Endothelial cell of umbilical vein (primary cell): ENCODE data around the gene NAP1L5. TPM values are rescaled to one million over a fixed set of nuclear protein-coding genes. Genes with fewer than 3 reads are reported as not detected.

Experiments used
- BruUV-seq: library from RNA; stranded (reverse); fragments of 400-500 nt; replicated peaks from 2 replicates; lab custom pipeline; 2021; lab: Mats Ljungman, UMichigan
- CTCF ChIA-PET: fragments of 300-600, 350-600 bp; sonication (Branson Sonifier 250); formaldehyde crosslinking; loops from one replicate; lab custom pipeline; 2021; ENCODE audit warnings: antibody characterized with exemption, inconsistent platforms; lab: Charles Lee
- POLR2A ChIA-PET: fragments of 300-600, 350-600 bp; sonication (Branson Sonifier 250); formaldehyde crosslinking; loops from one replicate; lab custom pipeline; 2021; ENCODE audit warnings: antibody characterized with exemption, inconsistent platforms; lab: Charles Lee
- DNase-seq: peaks from one replicate; pipeline ENCODE4 v3.0.0-alpha.2; 2011; ENCODE audit warnings: low read depth, low spot score
- FAIRE-seq: peaks from 2 replicates; lab custom pipeline; 2011; peaks lifted over from hg19 to GRCh38; lab: Jason Lieb, UNC
- H2AFZ ChIP-seq: 2 replicates; pipeline ENCODE4 v1.6.0; 2012; ENCODE audit warnings: low read depth, low read length, control low read depth, inconsistent platforms
- H3K27ac ChIP-seq: 2 replicates; pipeline ENCODE4 v1.5.1; 2011; ENCODE audit warnings: low read depth, mild to moderate bottlenecking, control low read depth, low read length, moderate library complexity; ENCODE audit not compliant: insufficient read depth
- H3K27me3 ChIP-seq, 2 experiments: 2 replicates each; pipeline versions ENCODE4 v1.6.0 to v1.6.1; 2011; ENCODE audit warnings: low read length in 2 of 2, mixed read lengths in 1 of 2; ENCODE audit not compliant: control insufficient read depth in 2 of 2, insufficient read depth in 2 of 2
- H3K36me3 ChIP-seq, 2 experiments: 2 replicates in 1 of 2; 3 replicates in 1 of 2; pipeline ENCODE4 v1.5.1; 2011; ENCODE audit warnings: low read length in 2 of 2, mild to moderate bottlenecking in 1 of 2, moderate library complexity in 1 of 2; ENCODE audit not compliant: control insufficient read depth in 2 of 2, insufficient read depth in 2 of 2; ENCODE audit errors: extremely low read depth in 1 of 2
- H3K4me1 ChIP-seq: 3 replicates; pipeline ENCODE4 v1.5.1; 2011; ENCODE audit warnings: mild to moderate bottlenecking, low read length; ENCODE audit not compliant: control insufficient read depth, insufficient read depth; ENCODE audit errors: extremely low read depth
- H3K4me2 ChIP-seq: 2 replicates; pipeline ENCODE4 v1.6.1; 2011; ENCODE audit warnings: low read length, control low read depth, mixed read lengths; ENCODE audit not compliant: insufficient read depth
- H3K4me3 ChIP-seq, 3 experiments: fragments of 200-600 bp in 1 of 3; sonication (generic), shearing (Covaris generic) in 1 of 3; replicated peaks in 1 of 3; 2 replicates each; pipeline ENCODE4 v1.5.1; 2011 to 2016; ENCODE audit warnings: control low read depth in 3 of 3, low read length in 3 of 3, mild to moderate bottlenecking in 2 of 3, inconsistent platforms in 1 of 3, low read depth in 1 of 3, moderate library complexity in 1 of 3; ENCODE audit not compliant: insufficient read depth in 1 of 3
- H3K79me2 ChIP-seq: 2 replicates; pipeline ENCODE4 v1.6.0; 2012; ENCODE audit warnings: low read length, inconsistent platforms; ENCODE audit not compliant: control insufficient read depth, insufficient read depth
- H3K9ac ChIP-seq: replicated peaks from 2 replicates; pipeline ENCODE3; 2011; ENCODE audit warnings: low read length, control low read depth; ENCODE audit not compliant: insufficient read depth; ENCODE audit errors: extremely low read depth
- H3K9me1 ChIP-seq: replicated peaks from 3 replicates; pipeline ENCODE4 v1.6.0; 2011; ENCODE audit warnings: mild to moderate bottlenecking, low read length; ENCODE audit not compliant: control insufficient read depth, insufficient read depth; ENCODE audit errors: extremely low read depth
- H3K9me3 ChIP-seq: replicated peaks from 2 replicates; pipeline ENCODE4 v1.5.1; 2012; ENCODE audit warnings: low read length, inconsistent platforms; ENCODE audit not compliant: control insufficient read depth, insufficient read depth
- H4K20me1 ChIP-seq: replicated peaks from 2 replicates; pipeline ENCODE3; 2011; ENCODE audit warnings: mild to moderate bottlenecking, low read length; ENCODE audit not compliant: control insufficient read depth, insufficient read depth; ENCODE audit errors: extremely low read depth
- EZH2 ChIP-seq: IDR thresholded peaks from 2 replicates; pipeline ENCODE4 v1.6.1; 2012; ENCODE audit warnings: borderline replicate concordance, low read depth, mild to moderate bottlenecking, moderate library complexity, low read length, inconsistent platforms; ENCODE audit not compliant: severe bottlenecking
- FOS ChIP-seq: IDR thresholded peaks from 2 replicates; pipeline ENCODE4 v1.6.1; 2011; ENCODE audit warnings: mild to moderate bottlenecking, low read length, moderate library complexity, borderline replicate concordance; ENCODE audit not compliant: insufficient read depth
- GATA2 ChIP-seq: IDR thresholded peaks from 2 replicates; pipeline ENCODE4 v1.7.0; 2011; ENCODE audit warnings: low read depth, mild to moderate bottlenecking, moderate library complexity, mixed read lengths, low read length; ENCODE audit not compliant: insufficient read length, insufficient read depth
- JUN ChIP-seq: IDR thresholded peaks from 2 replicates; pipeline ENCODE4 v1.6.1; 2011; ENCODE audit warnings: borderline replicate concordance, low read depth; ENCODE audit not compliant: insufficient read length, insufficient read depth
- MYC ChIP-seq: IDR thresholded peaks from one replicate; pipeline ENCODE4 v1.6.1; 2011; ENCODE audit warnings: mild to moderate bottlenecking, low read depth, low read length
- POLR2A ChIP-seq: IDR thresholded peaks from 2 replicates; pipeline ENCODE4 v1.6.1; 2012; ENCODE audit warnings: low read depth, mild to moderate bottlenecking, control low read depth, low read length
- POLR2AphosphoS5 ChIP-seq: IDR thresholded peaks from 2 replicates; pipeline ENCODE4 v1.6.1; 2012; ENCODE audit warnings: low read depth, mild to moderate bottlenecking, control low read depth, low read length, moderate library complexity; ENCODE audit not compliant: insufficient read depth
- dilution Hi-C: fragments of 300-500 bp; cut with MboI; formaldehyde crosslinking; loops from one replicate; pipeline ENCODE4 v1.15.0; 2019; ENCODE audit warnings: low sequenced_read_pairs; ENCODE audit not compliant: extremely low pct_ligation_motif_present
- intact Hi-C: fragments of 100-400 bp; cut with micrococcal nuclease; formaldehyde crosslinking; loops from one replicate; pipeline ENCODE4 v1.10.0; 2022
- polyA plus RNA-seq, 4 experiments: library from polyadenylated mRNA; depleted of rRNA in 3 of 4; stranded (reverse) in 3 of 4; unstranded in 1 of 4; fragments of >200 nt; gene quantifications; 2 replicates each; pipeline versions ENCODE4 v1.2.1 to v1.2.3, GENCODE V29; 2011 to 2012; ENCODE audit warnings: missing spikeins in 1 of 4
- total RNA-seq: library from RNA; stranded (reverse); gene quantifications from 2 replicates; pipeline ENCODE4 v1.2.3, GENCODE V29; 2021
- TF ChIP-seq, protein P1 (sequence below): IDR thresholded peaks from 2 replicates; pipeline ENCODE4 v1.6.1; 2011; ENCODE audit not compliant: insufficient read depth, insufficient read length
- TF ChIP-seq, protein P2 (sequence below), 2 donors: IDR thresholded peaks; 1 replicate in 1 of 2; 2 replicates in 1 of 2; pipeline ENCODE4 v1.5.1; 2011; ENCODE audit warnings: low read length in 2 of 2, mild to moderate bottlenecking in 2 of 2, moderate library complexity in 2 of 2, control low read depth in 1 of 2, inconsistent platforms in 1 of 2, low read depth in 1 of 2; ENCODE audit not compliant: insufficient read depth in 1 of 2; ENCODE audit errors: extremely low read depth in 1 of 2

The NAP1L5 gene
- total and polyA plus RNA-seq, 2 donors (not counting 3 experiments of a cell fraction or from before 2014, with no cell fraction given) = 3.4 to 6.1 TPM

DNA sequence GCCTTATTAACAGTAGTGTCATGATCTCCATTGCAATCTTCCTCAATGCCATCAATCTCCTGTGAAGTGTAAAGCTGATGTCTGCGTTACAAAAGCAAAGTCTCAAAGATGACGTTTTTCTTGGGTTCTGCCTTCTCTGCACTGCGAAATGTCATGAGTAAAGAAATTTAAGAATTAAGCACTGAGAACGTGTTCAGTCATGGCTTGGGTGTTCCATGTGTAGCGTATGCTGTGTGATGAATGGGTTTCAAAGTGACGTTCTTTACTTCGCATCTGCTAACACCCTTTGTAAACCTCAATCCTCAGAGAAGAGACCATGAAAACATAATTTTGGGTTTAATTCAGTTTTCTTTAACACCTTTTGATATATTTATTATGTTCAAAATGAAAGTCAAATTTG is 999 bp downstream of the NAP1L5 start:
- no peaks in the 10 kb centered on the region for H3K79me2 ChIP-seq

More for the DNA sequence above, 999 bp downstream of the NAP1L5 start:
- DNase-seq (no peak), FAIRE-seq (no peak)
- H3K36me3 ChIP-seq = no peaks in the 10 kb centered on the region
- dilution Hi-C loops = no loop called here
- no peaks in the 10 kb centered on the region for H3K9me3 ChIP-seq
- peak overlapping the region; percentile 73 for H3K9ac ChIP-seq
- H4K20me1 ChIP-seq = no peaks in the 10 kb centered on the region
- peak overlapping the region in 2 of 3 experiments; percentile 71 to 93 for H3K4me3 ChIP-seq
- no peaks in the 10 kb centered on the region for H3K27me3 ChIP-seq
- H2AFZ ChIP-seq = peak overlapping the region; percentile 23
- peak overlapping the region; percentile 76 for H3K4me2 ChIP-seq
- intact Hi-C loops = no loop called here
- POLR2A ChIA-PET = no interaction called here
- H3K27ac ChIP-seq = no peak overlapping the region
- peaks cover 4% of the 10 kb centered on the region for H3K4me1 ChIP-seq
- CTCF ChIA-PET = interaction anchor here (1.0 to 1.7 kb wide), 3 partner anchors 10 to 37 kb away, joined by 3 to 10 read pairs (median 6); no protein-coding TSS in a partner anchor
- BruUV-seq = no TSS peak
- TF ChIP-seq, protein P1, sequence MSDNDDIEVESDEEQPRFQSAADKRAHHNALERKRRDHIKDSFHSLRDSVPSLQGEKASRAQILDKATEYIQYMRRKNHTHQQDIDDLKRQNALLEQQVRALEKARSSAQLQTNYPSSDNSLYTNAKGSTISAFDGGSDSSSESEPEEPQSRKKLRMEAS = no peak
- TF ChIP-seq GATA2 (no peak), EZH2 (no peak), JUN (no peak), POLR2A (no peak), POLR2AphosphoS5 (no peak), MYC (no peak), FOS (no peak)
- TF ChIP-seq, protein P2, sequence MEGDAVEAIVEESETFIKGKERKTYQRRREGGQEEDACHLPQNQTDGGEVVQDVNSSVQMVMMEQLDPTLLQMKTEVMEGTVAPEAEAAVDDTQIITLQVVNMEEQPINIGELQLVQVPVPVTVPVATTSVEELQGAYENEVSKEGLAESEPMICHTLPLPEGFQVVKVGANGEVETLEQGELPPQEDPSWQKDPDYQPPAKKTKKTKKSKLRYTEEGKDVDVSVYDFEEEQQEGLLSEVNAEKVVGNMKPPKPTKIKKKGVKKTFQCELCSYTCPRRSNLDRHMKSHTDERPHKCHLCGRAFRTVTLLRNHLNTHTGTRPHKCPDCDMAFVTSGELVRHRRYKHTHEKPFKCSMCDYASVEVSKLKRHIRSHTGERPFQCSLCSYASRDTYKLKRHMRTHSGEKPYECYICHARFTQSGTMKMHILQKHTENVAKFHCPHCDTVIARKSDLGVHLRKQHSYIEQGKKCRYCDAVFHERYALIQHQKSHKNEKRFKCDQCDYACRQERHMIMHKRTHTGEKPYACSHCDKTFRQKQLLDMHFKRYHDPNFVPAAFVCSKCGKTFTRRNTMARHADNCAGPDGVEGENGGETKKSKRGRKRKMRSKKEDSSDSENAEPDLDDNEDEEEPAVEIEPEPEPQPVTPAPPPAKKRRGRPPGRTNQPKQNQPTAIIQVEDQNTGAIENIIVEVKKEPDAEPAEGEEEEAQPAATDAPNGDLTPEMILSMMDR (IDR thresholded peaks at IDR 0.05; ENCODE audit: extremely low read depth in 1 of 2, insufficient read depth in 1 of 2, low read depth in 1 of 2, low read length in 2 of 2) = no peak
- no peaks in the 10 kb centered on the region for H3K9me1 ChIP-seq
